Hematopoietic multipotent progenitor cell (in vitro differentiated cells): Measurements from ENCODE around the gene FBXL17. TPM values are rescaled to one million over a fixed set of nuclear protein-coding genes. Genes with fewer than 3 reads are reported as not detected.

Experiments used
- DNase-seq, 3 donors: peaks; one replicate each; pipeline ENCODE4 v3.0.0-alpha.2; 2011 to 2015; ENCODE audit warnings: low read depth in 2 of 3, low spot score in 2 of 3
- total RNA-seq: library from RNA; depleted of rRNA; stranded (reverse); fragments of >200 nt; gene quantifications from one replicate; pipeline ENCODE4 v1.2.3, GENCODE V29; 2012

FBXL17 gene
- total RNA-seq, 1 donor: 9.4 TPM

GRCh38 chr5:108109059-108109458 is 272.8 kb downstream of the FBXL17 start:
- no peak for DNase-seq

- DNase-seq: no peak
Measured at GRCh38 chr5:108104448-108104847, 277.4 kb downstream of the FBXL17 start.

- DNase-seq: no peak
Measured at GRCh38 chr5:108102463-108102862, 279.4 kb downstream of the FBXL17 start.

- DNase-seq: no peak
Measured at GRCh38 chr5:108101821-108102220, 280.1 kb downstream of the FBXL17 start.

GRCh38 chr5:108101130-108101529 is 280.8 kb downstream of the FBXL17 start:
- DNase-seq: no peak

GRCh38 chr5:108094800-108095199 is 287.1 kb downstream of the FBXL17 start:
- no peak for DNase-seq

- peak in 1 of 3 donors; percentile 8 for DNase-seq
Measured at GRCh38 chr5:108093186-108093585, 288.7 kb downstream of the FBXL17 start.

- DNase-seq: no peak
Measured at GRCh38 chr5:108090946-108091345, 291.0 kb downstream of the FBXL17 start.

- DNase-seq: no peak
Measured at GRCh38 chr5:108084105-108084504, 297.8 kb downstream of the FBXL17 start.

- DNase-seq: no peak
Measured at GRCh38 chr5:108083232-108083631, 298.7 kb downstream of the FBXL17 start.

- DNase-seq: no peak
Measured at GRCh38 chr5:108081707-108082106, 300.2 kb downstream of the FBXL17 start.

- no peak for DNase-seq
Measured at GRCh38 chr5:108079753-108080152, 302.1 kb downstream of the FBXL17 start.

- no peak for DNase-seq
Measured at GRCh38 chr5:108078882-108079281, 303.0 kb downstream of the FBXL17 start.

- no peak for DNase-seq
Measured at GRCh38 chr5:108078345-108078744, 303.6 kb downstream of the FBXL17 start.

GRCh38 chr5:108074626-108075025 is 307.3 kb downstream of the FBXL17 start:
- no peak for DNase-seq

- no peak for DNase-seq
Measured at GRCh38 chr5:108064302-108064701, 317.6 kb downstream of the FBXL17 start.

- DNase-seq: no peak
Measured at GRCh38 chr5:108061941-108062340, 320.0 kb downstream of the FBXL17 start.

- no peak for DNase-seq
Measured at GRCh38 chr5:108060340-108060739, 321.6 kb downstream of the FBXL17 start.

GRCh38 chr5:108059334-108059733 is 322.6 kb downstream of the FBXL17 start:
- no peak for DNase-seq

GRCh38 chr5:108054349-108054748 is 327.5 kb downstream of the FBXL17 start:
- no peak for DNase-seq

GRCh38 chr5:108046955-108047670 is 334.8 kb downstream of the FBXL17 start:
- DNase-seq: no peak

GRCh38 chr5:108036482-108036881 is 345.4 kb downstream of the FBXL17 start:
- no peak for DNase-seq

- DNase-seq: no peak
Measured at GRCh38 chr5:108028883-108029282, 353.0 kb downstream of the FBXL17 start.
